MM.1S (cell line): ENCODE measurements around the gene ARL6.

Experiments used
- CTCF ChIP-seq: fragments of 300-600 bp; sonication (generic); IDR thresholded peaks from 2 replicates; pipeline ENCODE4 v1.5.1; 2016; ENCODE audit warnings: antibody characterized with exemption, low read length, mixed read lengths
- EZH2 ChIP-seq: fragments of 300-600 bp; sonication (generic); optimal IDR thresholded peaks from 2 replicates; pipeline ENCODE3; 2017; ENCODE audit warnings: low read depth, mild to moderate bottlenecking, antibody characterized with exemption, low read length, mixed read lengths

- TF ChIP-seq CTCF (no peak), EZH2 (no peak)
Measured at GRCh38 chr3:97838393-97838792, 73.8 kb downstream of the ARL6 start.
